Measurements from ENCODE around the gene EDNRA. TPM values are rescaled to one million over a fixed set of nuclear protein-coding genes. Genes with fewer than 3 reads are reported as not detected.

The EDNRA gene
- total RNA-seq = 9.0 and 10.0 TPM in 2 replicates

DNA sequence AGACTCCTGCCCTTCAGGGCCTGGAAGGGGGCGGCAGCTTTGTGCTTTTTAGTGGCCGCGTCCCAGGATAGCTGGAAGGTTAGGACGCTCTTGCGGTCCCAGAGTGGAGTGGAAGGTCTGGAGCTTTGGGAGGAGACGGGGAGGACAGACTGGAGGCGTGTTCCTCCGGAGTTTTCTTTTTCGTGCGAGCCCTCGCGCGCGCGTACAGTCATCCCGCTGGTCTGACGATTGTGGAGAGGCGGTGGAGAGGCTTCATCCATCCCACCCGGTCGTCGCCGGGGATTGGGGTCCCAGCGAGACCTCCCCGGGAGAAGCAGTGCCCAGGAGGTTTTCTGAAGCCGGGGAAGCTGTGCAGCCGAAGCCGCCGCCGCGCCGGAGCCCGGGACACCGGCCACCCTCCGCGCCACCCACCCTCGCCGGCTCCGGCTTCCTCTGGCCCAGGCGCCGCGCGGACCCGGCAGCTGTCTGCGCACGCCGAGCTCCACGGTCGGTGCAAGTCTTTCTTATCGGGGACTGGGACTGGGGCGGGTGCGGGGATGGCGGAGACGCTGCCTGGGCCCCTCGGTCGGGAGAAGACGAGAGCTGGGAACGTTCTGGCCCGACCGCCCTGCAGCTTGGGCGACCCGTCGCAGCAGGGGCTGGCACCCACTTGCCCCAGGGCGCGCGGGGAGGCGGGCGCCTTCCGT, at the start of gene EDNRA:
Gene EDNRA (plus strand): TSS at position 207 of the 686 bp plus-strand sequence. CDS start 4,585 bp downstream, outside the sequence.

Other genes starting within 250 kb of the EDNRA start
- gene TMEM184C, start 136.3 kb downstream of the EDNRA start, total RNA-seq = 13.8 and 17.4 TPM in 2 replicates
- 4.1 and 6.6 TPM in 2 replicates for gene PRMT9, start 203.1 kb downstream of the EDNRA start, total RNA-seq

Measured in hair follicular keratinocyte (primary cell).